ENCODE measurements around the gene SCUBE3. TPM values are rescaled to one million over a fixed set of nuclear protein-coding genes. Genes with fewer than 3 reads are reported as not detected.

Gene SCUBE3
- total RNA-seq, 1 experiment from 2014 or later, result 0.05 TPM

GRCh38 chr6:35174088-35174434, 39.7 kb upstream of the SCUBE3 start (continued):
- TF ChIP-seq, protein P1, sequence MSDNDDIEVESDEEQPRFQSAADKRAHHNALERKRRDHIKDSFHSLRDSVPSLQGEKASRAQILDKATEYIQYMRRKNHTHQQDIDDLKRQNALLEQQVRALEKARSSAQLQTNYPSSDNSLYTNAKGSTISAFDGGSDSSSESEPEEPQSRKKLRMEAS (IDR thresholded peaks at IDR 0.05), result no peak
- TF ChIP-seq, protein P2, sequence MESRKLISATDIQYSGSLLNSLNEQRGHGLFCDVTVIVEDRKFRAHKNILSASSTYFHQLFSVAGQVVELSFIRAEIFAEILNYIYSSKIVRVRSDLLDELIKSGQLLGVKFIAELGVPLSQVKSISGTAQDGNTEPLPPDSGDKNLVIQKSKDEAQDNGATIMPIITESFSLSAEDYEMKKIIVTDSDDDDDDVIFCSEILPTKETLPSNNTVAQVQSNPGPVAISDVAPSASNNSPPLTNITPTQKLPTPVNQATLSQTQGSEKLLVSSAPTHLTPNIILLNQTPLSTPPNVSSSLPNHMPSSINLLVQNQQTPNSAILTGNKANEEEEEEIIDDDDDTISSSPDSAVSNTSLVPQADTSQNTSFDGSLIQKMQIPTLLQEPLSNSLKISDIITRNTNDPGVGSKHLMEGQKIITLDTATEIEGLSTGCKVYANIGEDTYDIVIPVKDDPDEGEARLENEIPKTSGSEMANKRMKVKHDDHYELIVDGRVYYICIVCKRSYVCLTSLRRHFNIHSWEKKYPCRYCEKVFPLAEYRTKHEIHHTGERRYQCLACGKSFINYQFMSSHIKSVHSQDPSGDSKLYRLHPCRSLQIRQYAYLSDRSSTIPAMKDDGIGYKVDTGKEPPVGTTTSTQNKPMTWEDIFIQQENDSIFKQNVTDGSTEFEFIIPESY (IDR thresholded peaks at IDR 0.05; ENCODE audit: extremely low read depth, insufficient replicate concordance, low read length), result no peak
- no peak for TF ChIP-seq FOSL1 (IDR thresholded peaks at IDR 0.05; ENCODE audit: low read depth)
- TF ChIP-seq TCF7L2 (IDR thresholded peaks at IDR 0.05; ENCODE audit: borderline replicate concordance, extremely low read depth, insufficient read depth, insufficient read length), result no peak

GRCh38 chr6:35174501-35174900, 39.3 kb upstream of the SCUBE3 start:
- no peaks in the 10 kb centered on the region for H4K20me1 ChIP-seq (ENCODE audit: insufficient read depth)
- no peak overlapping the region for H3K9ac ChIP-seq (ENCODE audit: low read length)
- H3K9me2 ChIP-seq (ENCODE audit: insufficient read depth), result no peaks in the 10 kb centered on the region
- H3K4me3 ChIP-seq (replicated peaks in 1 of 2; ENCODE audit: low read depth in 1 of 2, low read length in 2 of 2), result no peak overlapping the region
- DNase-seq (ENCODE audit: low read depth, low spot score) (no peak), ATAC-seq (no peak)
- H3K36me3 ChIP-seq (ENCODE audit: control insufficient read depth in 1 of 2, insufficient read depth in 2 of 2, low read length in 2 of 2), result no peaks in the 10 kb centered on the region
- CTCF ChIA-PET, result no interaction called here
- H2AFZ ChIP-seq (ENCODE audit: low read depth, low read length, poor library complexity, severe bottlenecking), result no peak overlapping the region
- no TSS peak for BruUV-seq (replicated peaks)
- POLR2A ChIA-PET, result no interaction called here
- TF ChIP-seq, protein P3, sequence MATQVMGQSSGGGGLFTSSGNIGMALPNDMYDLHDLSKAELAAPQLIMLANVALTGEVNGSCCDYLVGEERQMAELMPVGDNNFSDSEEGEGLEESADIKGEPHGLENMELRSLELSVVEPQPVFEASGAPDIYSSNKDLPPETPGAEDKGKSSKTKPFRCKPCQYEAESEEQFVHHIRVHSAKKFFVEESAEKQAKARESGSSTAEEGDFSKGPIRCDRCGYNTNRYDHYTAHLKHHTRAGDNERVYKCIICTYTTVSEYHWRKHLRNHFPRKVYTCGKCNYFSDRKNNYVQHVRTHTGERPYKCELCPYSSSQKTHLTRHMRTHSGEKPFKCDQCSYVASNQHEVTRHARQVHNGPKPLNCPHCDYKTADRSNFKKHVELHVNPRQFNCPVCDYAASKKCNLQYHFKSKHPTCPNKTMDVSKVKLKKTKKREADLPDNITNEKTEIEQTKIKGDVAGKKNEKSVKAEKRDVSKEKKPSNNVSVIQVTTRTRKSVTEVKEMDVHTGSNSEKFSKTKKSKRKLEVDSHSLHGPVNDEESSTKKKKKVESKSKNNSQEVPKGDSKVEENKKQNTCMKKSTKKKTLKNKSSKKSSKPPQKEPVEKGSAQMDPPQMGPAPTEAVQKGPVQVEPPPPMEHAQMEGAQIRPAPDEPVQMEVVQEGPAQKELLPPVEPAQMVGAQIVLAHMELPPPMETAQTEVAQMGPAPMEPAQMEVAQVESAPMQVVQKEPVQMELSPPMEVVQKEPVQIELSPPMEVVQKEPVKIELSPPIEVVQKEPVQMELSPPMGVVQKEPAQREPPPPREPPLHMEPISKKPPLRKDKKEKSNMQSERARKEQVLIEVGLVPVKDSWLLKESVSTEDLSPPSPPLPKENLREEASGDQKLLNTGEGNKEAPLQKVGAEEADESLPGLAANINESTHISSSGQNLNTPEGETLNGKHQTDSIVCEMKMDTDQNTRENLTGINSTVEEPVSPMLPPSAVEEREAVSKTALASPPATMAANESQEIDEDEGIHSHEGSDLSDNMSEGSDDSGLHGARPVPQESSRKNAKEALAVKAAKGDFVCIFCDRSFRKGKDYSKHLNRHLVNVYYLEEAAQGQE (IDR thresholded peaks at IDR 0.05; ENCODE audit: low read depth), result no peak
- TF ChIP-seq, protein P4, sequence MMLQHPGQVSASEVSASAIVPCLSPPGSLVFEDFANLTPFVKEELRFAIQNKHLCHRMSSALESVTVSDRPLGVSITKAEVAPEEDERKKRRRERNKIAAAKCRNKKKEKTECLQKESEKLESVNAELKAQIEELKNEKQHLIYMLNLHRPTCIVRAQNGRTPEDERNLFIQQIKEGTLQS (IDR thresholded peaks at IDR 0.05), result no peak
- TF ChIP-seq ZFX (IDR thresholded peaks at IDR 0.05) (no peak), EGR1 (IDR thresholded peaks at IDR 0.05; ENCODE audit: low read depth) (no peak), SP1 (IDR thresholded peaks at IDR 0.05; ENCODE audit: low read depth) (no peak)
- H3K9me3 ChIP-seq (ENCODE audit: control insufficient read depth in 1 of 2, insufficient read depth in 1 of 2, low read depth in 1 of 2, low read length in 2 of 2), result no peaks in the 10 kb centered on the region
- H3K4me2 ChIP-seq (ENCODE audit: low read length), result no peak overlapping the region
- RAD21 ChIA-PET (ENCODE audit: low non-redundant PET in 1 of 2, low total read pairs in 2 of 2, uncharacterized antibody in 2 of 2, unreplicated experiment in 2 of 2), result no interaction called here
- H3K79me2 ChIP-seq (ENCODE audit: insufficient read depth, low read length), result no peaks in the 10 kb centered on the region
- H3K27ac ChIP-seq (ENCODE audit: low read depth, low read length), result no peak overlapping the region
- H3K27me3 ChIP-seq (ENCODE audit: insufficient read depth, low read length), result no peaks in the 10 kb centered on the region
- intact Hi-C loops (cut with micrococcal nuclease), result no loop called here
- peaks cover 0 to 8% of the 10 kb centered on the region in 2 experiments; a peak in 2 of 4 replicates for H3K4me1 ChIP-seq (ENCODE audit: control insufficient read depth in 1 of 2, insufficient read depth in 2 of 2, low read length in 2 of 2)

Measured in HCT116 (cell line).